Right lobe of liver (tissue), 6 donors: Measurements from ENCODE around the gene ZNFX1. TPM values are rescaled to one million over a fixed set of nuclear protein-coding genes. Genes with fewer than 3 reads are reported as not detected.

ENCODE experiments used
- ATAC-seq, 4 donors: fragments of 200-7000 bp; cut with Tn5 transposase; one replicate each; pipeline ENCODE4 v1.9.1; 2020; ENCODE audit warnings: mild to moderate bottlenecking in 4 of 4, moderate library complexity in 4 of 4
- DNase-seq, 3 donors: peaks; one replicate each; pipeline ENCODE4 v3.0.0-alpha.2; 2020
- H3K27ac ChIP-seq, 3 donors: fragments of 200-600 bp; one replicate each; pipeline ENCODE4 v1.8.0; 2022
- H3K27me3 ChIP-seq, 2 donors: fragments of 200-600 bp; one replicate each; pipeline ENCODE4 v1.8.0; 2022
- H3K36me3 ChIP-seq, 4 donors: fragments of 200-600 bp; sonication (generic) in 1 of 4; one replicate each; pipeline versions ENCODE4 v1.5.1 to v1.8.0; 2017 to 2022; ENCODE audit warnings: control low read depth in 1 of 4
- H3K4me1 ChIP-seq, 4 donors: fragments of 200-600 bp; sonication (generic) in 1 of 4; one replicate each; pipeline versions ENCODE4 v1.5.1 to v1.8.0; 2017 to 2022; ENCODE audit warnings: control low read depth in 1 of 4
- H3K4me3 ChIP-seq, 3 donors: fragments of 200-600 bp; one replicate each; pipeline ENCODE4 v1.8.0; 2022
- H3K9me3 ChIP-seq, 4 donors: fragments of 200-600 bp; sonication (generic) in 1 of 4; one replicate each; pipeline versions ENCODE4 v1.5.1 to v1.8.0; 2017 to 2022; ENCODE audit warnings: control low read depth in 1 of 4
- POLR2A ChIP-seq: fragments of 450-650 bp; IDR thresholded peaks from one replicate; pipeline ENCODE4 v1.6.1; 2017; ENCODE audit warnings: antibody characterized with exemption, mild to moderate bottlenecking
- WGBS: methylation state at CpG from one replicate; pipeline ENCODE4 v1.1.6; 2018; ENCODE audit warnings: low coverage, low lambda C conversion rate; ENCODE audit not compliant: insufficient coverage; ENCODE audit errors: missing lambda C conversion rate; 5-methylcytosine and 5-hydroxymethylcytosine counted together
- intact Hi-C, 2 donors: fragments of 100-400 bp; cut with DNase I; formaldehyde crosslinking; loops; one replicate each; pipeline versions ENCODE4 v1.11.2 to v1.14.1; 2022
- total RNA-seq, 6 experiments: library from RNA; depleted of rRNA in 2 of 6; stranded (reverse); fragments of >200 nt in 2 of 6; fragmentation: NEBNext Ultra II Directional in 3 of 6; extraction: Animal tissue kit (Norgen Biotek cat#: 25700) in 3 of 6; gene quantifications; one replicate each; pipeline versions ENCODE4 v1.1.0 to v1.2.4, GENCODE V29; 2016 to 2023
- TF ChIP-seq, protein P1 (sequence below), 4 donors: fragments of 200-600 bp in 3 of 4; fragments of 450-650 bp in 1 of 4; IDR thresholded peaks; one replicate each; pipeline versions ENCODE4 v1.5.1 to v1.8.0; 2016 to 2022; ENCODE audit warnings: antibody characterized with exemption in 4 of 4, mild to moderate bottlenecking in 2 of 4
- donor health status: DM: no; HTN: yes; CAD: no.
- donor health status: DM: no; HTN: no; CAD: no.
- donor health status: DM: no; HTN: no; CAD: no.
- donor health status: DM: no; HTN: yes; CAD: no.
- donor health status: DM: no; HTN: yes; CAD: no.

ZNFX1 gene
- total RNA-seq, 6 experiments from 2014 or later: 9.3 to 17.5 (median 13.9) TPM

DNA sequence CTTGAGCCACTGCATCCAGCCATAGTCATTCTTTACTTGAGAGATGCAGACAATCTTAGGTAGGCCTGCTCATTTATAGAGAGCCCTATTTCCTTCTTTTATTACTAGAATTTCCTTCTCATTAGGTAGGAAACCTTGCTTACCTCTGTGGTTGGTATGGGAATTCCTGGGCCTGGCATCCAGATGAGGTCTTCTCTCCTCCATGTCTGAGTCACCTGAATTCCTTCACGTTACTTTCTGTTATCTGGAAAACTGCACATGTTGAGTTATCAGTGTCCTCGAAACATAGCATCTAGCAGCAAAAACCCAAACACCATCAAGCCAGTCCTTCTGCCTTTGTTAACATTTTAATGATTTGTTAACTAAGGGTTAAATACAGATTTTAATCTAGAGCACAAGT, 2.2 kb downstream of the ZNFX1 start:
- H3K4me3 ChIP-seq: no peak overlapping the region
- 56% methylated on average over 2 of the region's 2 CpGs for WGBS
- no peak overlapping the region for H3K27ac ChIP-seq
- DNase-seq: no peak
- no peak for TF ChIP-seq POLR2A
- no peak for ATAC-seq
- peaks cover 0 to 36% (median 22%) of the 10 kb centered on the region in 4 donors for H3K36me3 ChIP-seq
- intact Hi-C loops: no loop called here
- H3K27me3 ChIP-seq: no peaks in the 10 kb centered on the region
- H3K9me3 ChIP-seq: no peaks in the 10 kb centered on the region
- H3K4me1 ChIP-seq: peaks cover 0 to 30% (median 11%) of the 10 kb centered on the region in 4 donors

- intact Hi-C loops: no loop called here
- TF ChIP-seq POLR2A: no peak
- TF ChIP-seq, protein P1, sequence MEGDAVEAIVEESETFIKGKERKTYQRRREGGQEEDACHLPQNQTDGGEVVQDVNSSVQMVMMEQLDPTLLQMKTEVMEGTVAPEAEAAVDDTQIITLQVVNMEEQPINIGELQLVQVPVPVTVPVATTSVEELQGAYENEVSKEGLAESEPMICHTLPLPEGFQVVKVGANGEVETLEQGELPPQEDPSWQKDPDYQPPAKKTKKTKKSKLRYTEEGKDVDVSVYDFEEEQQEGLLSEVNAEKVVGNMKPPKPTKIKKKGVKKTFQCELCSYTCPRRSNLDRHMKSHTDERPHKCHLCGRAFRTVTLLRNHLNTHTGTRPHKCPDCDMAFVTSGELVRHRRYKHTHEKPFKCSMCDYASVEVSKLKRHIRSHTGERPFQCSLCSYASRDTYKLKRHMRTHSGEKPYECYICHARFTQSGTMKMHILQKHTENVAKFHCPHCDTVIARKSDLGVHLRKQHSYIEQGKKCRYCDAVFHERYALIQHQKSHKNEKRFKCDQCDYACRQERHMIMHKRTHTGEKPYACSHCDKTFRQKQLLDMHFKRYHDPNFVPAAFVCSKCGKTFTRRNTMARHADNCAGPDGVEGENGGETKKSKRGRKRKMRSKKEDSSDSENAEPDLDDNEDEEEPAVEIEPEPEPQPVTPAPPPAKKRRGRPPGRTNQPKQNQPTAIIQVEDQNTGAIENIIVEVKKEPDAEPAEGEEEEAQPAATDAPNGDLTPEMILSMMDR (IDR thresholded peaks at IDR 0.05): no peak
- no peak overlapping the region for H3K4me3 ChIP-seq
- H3K9me3 ChIP-seq: no peaks in the 10 kb centered on the region
- peaks cover 0 to 27% (median 11%) of the 10 kb centered on the region in 4 donors for H3K4me1 ChIP-seq
- no peak overlapping the region for H3K27ac ChIP-seq
- H3K36me3 ChIP-seq: peaks cover 0 to 35% (median 19%) of the 10 kb centered on the region in 4 donors
- ATAC-seq: no peak
- 94% methylated on average over 4 of the region's 4 CpGs for WGBS
- DNase-seq: no peak
- H3K27me3 ChIP-seq: no peaks in the 10 kb centered on the region
Measured at GRCh38 chr20:49275216-49275615, 2.6 kb downstream of the ZNFX1 start.

GRCh38 chr20:49273696-49274277, 4.1 kb downstream of the ZNFX1 start:
- DNase-seq (no peak), ATAC-seq (no peak)
- 92% methylated on average over 7 of the region's 8 CpGs for WGBS
- Histone ChIP-seq H3K27ac (no peak overlapping the region), H3K9me3 (no peaks in the 10 kb centered on the region), H3K4me3 (no peak overlapping the region), H3K36me3 (peaks cover 0 to 37% (median 13%) of the 10 kb centered on the region in 4 donors), H3K27me3 (no peaks in the 10 kb centered on the region), H3K4me1 (peaks cover 0 to 17% (median 7%) of the 10 kb centered on the region in 4 donors)
- TF ChIP-seq POLR2A: no peak
- TF ChIP-seq, protein P1 (IDR thresholded peaks at IDR 0.05): no peak
- intact Hi-C loops: no loop called here

- DNase-seq (no peak), ATAC-seq (no peak)
- 43% methylated on average over 1 of the region's 1 CpG for WGBS
- Histone ChIP-seq H3K27me3 (no peaks in the 10 kb centered on the region), H3K9me3 (no peaks in the 10 kb centered on the region), H3K4me3 (no peak overlapping the region), H3K27ac (no peak overlapping the region), H3K4me1 (peaks cover 0 to 17% (median 10%) of the 10 kb centered on the region in 4 donors), H3K36me3 (peaks cover 0 to 37% (median 13%) of the 10 kb centered on the region in 4 donors)
- TF ChIP-seq POLR2A: no peak
- TF ChIP-seq, protein P1 (IDR thresholded peaks at IDR 0.05): no peak
- intact Hi-C loops: no loop called here
Measured at GRCh38 chr20:49272654-49273053, 5.2 kb downstream of the ZNFX1 start.

DNA sequence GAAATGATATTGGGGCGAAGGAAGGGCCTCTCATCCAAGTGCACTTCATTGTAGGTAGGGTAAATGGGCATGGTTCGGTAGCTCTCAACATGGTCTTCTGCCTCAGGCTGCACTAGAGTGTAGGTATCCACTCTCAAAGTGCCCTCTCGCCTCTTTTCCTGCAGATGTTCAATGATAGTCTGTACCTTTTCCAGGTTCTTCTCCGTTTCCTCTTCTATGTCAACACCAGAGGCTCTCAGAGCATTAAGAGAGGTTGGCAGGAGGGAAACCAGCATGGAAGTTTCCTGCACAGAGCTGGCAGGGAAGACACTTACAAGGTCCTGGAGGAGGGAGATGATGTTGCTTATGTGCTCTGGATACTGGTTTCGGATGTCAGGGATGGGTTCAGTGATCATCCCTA, 7.1 kb downstream of the ZNFX1 start:
- no peak overlapping the region for H3K27ac ChIP-seq
- intact Hi-C loops: no loop called here
- no peak overlapping the region for H3K4me3 ChIP-seq
- ATAC-seq (peak in 1 of 4 donors; percentile 18), DNase-seq (peak in 1 of 3 donors; percentile 10)
- H3K4me1 ChIP-seq: peaks cover 0 to 8% (median 5%) of the 10 kb centered on the region in 4 donors
- TF ChIP-seq, protein P1 (IDR thresholded peaks at IDR 0.05): no peak
- no peaks in the 10 kb centered on the region for H3K9me3 ChIP-seq
- WGBS: 77% methylated on average over 5 of the region's 5 CpGs
- no peaks in the 10 kb centered on the region for H3K27me3 ChIP-seq
- H3K36me3 ChIP-seq: peaks cover 0 to 39% (median 13%) of the 10 kb centered on the region in 4 donors
